ENCODE measurements around the gene LSM3.

DNA sequence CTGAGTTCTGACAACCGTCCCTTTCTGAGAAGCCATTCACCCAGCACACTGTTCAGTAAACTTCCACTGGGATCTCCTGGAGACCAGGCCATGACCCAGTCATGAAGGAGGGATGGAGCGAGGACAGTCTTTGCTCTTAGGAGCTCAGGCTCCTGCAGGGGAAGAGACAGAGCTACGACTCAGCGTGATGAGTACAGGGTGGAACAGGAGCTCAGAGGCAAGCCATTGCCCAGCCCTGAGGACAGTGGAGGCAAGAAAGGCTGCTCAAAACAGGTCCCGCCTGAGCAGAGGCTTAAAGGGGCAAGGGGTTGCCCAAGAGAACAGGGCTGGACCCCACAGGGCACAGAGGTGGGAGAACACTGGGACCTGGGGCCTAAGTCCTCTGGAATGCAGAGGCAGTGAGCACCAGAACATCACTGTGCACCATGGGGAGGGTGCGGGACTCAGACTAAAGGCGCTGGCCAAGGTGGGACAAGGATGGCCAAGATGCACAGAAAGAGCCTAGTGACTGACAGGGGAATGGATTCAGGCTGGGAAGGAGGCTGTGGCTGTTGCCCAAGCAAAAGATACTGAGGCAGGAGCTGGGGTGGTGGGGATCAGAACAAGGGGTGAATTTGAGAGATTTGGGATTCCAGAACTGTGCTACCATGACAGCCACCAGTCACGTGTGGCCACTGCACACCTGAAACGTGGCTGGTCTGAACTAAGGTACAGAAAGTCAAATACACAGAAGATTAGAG, 28.0 kb upstream of the LSM3 start:
- TF ChIP-seq, protein P1, sequence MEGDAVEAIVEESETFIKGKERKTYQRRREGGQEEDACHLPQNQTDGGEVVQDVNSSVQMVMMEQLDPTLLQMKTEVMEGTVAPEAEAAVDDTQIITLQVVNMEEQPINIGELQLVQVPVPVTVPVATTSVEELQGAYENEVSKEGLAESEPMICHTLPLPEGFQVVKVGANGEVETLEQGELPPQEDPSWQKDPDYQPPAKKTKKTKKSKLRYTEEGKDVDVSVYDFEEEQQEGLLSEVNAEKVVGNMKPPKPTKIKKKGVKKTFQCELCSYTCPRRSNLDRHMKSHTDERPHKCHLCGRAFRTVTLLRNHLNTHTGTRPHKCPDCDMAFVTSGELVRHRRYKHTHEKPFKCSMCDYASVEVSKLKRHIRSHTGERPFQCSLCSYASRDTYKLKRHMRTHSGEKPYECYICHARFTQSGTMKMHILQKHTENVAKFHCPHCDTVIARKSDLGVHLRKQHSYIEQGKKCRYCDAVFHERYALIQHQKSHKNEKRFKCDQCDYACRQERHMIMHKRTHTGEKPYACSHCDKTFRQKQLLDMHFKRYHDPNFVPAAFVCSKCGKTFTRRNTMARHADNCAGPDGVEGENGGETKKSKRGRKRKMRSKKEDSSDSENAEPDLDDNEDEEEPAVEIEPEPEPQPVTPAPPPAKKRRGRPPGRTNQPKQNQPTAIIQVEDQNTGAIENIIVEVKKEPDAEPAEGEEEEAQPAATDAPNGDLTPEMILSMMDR (IDR thresholded peaks at IDR 0.05), result no peak
- TF ChIP-seq EP300 (IDR thresholded peaks at IDR 0.05) (no peak), POLR2A (IDR thresholded peaks at IDR 0.05) (no peak)

All from ovary (tissue), 3 donors.